ENCODE measurements around the gene HSPB8.

The HSPB8 gene

DNA sequence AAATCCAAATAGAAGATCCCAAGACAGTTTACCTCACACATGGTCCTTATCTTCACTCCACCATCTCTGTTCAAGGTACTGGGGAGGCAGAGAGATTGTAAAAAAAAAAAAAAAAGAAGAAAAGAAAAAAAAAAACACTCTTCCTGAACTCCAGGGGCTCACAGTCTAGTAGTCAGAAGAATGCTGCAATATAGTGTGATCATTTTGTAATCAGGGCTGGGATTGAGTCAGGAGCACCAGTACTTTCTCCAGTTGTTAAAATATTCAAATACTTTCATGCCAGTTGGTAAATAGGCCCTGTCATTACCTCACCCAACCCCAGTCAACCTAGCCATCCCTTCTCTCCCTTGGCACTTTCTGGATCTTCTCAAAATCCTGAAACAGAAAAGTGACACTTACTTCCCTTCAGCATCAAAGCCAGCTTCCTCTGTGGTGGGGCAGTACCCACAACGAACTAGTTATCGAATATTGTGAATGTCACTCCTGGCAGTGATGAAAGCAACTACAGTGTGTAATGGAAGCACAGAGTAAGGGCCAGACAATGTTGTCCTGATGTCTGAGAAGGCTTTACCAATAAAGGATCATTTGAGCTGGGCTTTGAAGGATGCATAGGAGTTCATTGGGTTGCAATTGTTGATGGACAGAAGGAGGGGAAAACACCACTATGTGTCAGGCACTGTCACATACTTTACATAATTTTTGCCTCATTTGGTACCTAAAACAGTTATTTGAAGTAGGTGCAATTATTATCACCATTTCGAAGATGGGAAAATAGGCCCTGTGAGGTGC lies 44.3 kb upstream of the HSPB8 start:
- no peak overlapping the region for H2BK12ac ChIP-seq (ENCODE audit: low read length in 2 of 2)
- H4K91ac ChIP-seq (ENCODE audit: low read length), result no peak overlapping the region
- no peak overlapping the region for H3K14ac ChIP-seq (ENCODE audit: low read length in 2 of 2)
- H3K4ac ChIP-seq (ENCODE audit: low read depth in 1 of 2, low read length in 2 of 2), result no peak overlapping the region
- H2BK120ac ChIP-seq (ENCODE audit: low read depth, low read length), result no peak overlapping the region
- no peaks in the 10 kb centered on the region for H3K27me3 ChIP-seq (ENCODE audit: control insufficient read depth in 1 of 2, insufficient read depth in 1 of 2, low read length in 2 of 2)
- H3K79me1 ChIP-seq (replicated peaks; ENCODE audit: low read length, poor library complexity, severe bottlenecking), result no peaks in the 10 kb centered on the region
- WGBS, result 71% methylated on average over 3 of the region's 3 CpGs
- no peak overlapping the region for H4K8ac ChIP-seq (ENCODE audit: low read length)
- H3K9me3 ChIP-seq (ENCODE audit: control insufficient read depth, low read length), result peaks cover 27% of the 10 kb centered on the region
- no peak overlapping the region for H3K27ac ChIP-seq (ENCODE audit: low read length, poor library complexity, severe bottlenecking)
- no peak overlapping the region for H3K4me2 ChIP-seq (ENCODE audit: low read length, poor library complexity, severe bottlenecking)
- no peak overlapping the region for H3K9ac ChIP-seq (ENCODE audit: low read length)
- H3K23ac ChIP-seq (ENCODE audit: low read length in 2 of 2), result no peak overlapping the region
- no peak overlapping the region for H2BK15ac ChIP-seq (ENCODE audit: low read depth, poor library complexity, severe bottlenecking)
- H2AK5ac ChIP-seq (ENCODE audit: low read length, severe bottlenecking), result no peak overlapping the region
- no peak overlapping the region for H3K18ac ChIP-seq (ENCODE audit: low read depth in 1 of 2, low read length in 2 of 2)
- H3K36me3 ChIP-seq (ENCODE audit: control insufficient read depth in 1 of 2, insufficient read depth in 2 of 2, low read depth in 1 of 2, low read length in 2 of 2), result no peaks in the 10 kb centered on the region
- H3K4me3 ChIP-seq (ENCODE audit: insufficient read depth in 1 of 2, low read depth in 1 of 2, low read length in 2 of 2), result no peak overlapping the region
- H2BK5ac ChIP-seq (ENCODE audit: low read depth, low read length, poor library complexity, severe bottlenecking), result no peak overlapping the region
- no peak overlapping the region for H2AFZ ChIP-seq (ENCODE audit: low read depth, low read length)
- DNase-seq, result no peak
- H3K4me1 ChIP-seq (ENCODE audit: control insufficient read depth, insufficient read depth, low read depth, low read length), result no peaks in the 10 kb centered on the region

DNA sequence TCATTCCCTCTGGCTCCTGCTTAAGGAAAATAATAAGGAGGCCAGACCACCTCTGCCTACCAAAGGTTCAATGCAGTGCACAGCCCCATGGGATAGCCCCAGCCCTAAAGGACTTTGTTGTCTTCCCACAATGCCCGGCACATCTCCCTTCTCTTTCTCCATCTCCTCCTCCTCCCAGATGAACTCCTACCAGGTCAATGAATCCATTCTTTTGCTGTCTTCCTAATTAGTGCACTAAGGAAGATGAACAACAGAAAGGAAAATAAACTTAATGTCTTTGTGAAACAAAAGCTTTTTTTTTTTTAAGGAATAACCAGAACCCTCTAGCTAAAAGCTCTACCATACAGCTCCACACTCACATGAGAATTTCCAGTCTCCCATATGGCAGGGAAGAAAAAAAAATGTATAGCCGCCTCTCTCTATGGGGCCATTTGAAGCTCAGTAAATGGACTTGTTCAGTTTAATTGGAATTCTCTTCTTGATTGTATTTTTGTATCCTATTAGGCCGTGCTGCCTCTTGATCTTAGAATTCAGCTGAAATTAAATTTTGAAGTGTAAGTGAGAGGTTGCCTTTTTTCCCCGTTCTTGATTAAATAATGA lies 41.8 kb upstream of the HSPB8 start:
- Histone ChIP-seq H3K9ac (ENCODE audit: low read length) (no peak overlapping the region), H2AFZ (ENCODE audit: low read depth, low read length) (no peak overlapping the region), H3K4me3 (ENCODE audit: insufficient read depth in 1 of 2, low read depth in 1 of 2, low read length in 2 of 2) (no peak overlapping the region), H3K27me3 (ENCODE audit: control insufficient read depth in 1 of 2, insufficient read depth in 1 of 2, low read length in 2 of 2) (no peaks in the 10 kb centered on the region), H2BK120ac (ENCODE audit: low read depth, low read length) (no peak overlapping the region), H4K91ac (ENCODE audit: low read length) (no peak overlapping the region), H2BK15ac (ENCODE audit: low read depth, poor library complexity, severe bottlenecking) (no peak overlapping the region), H3K14ac (ENCODE audit: low read length in 2 of 2) (no peak overlapping the region), H3K4me2 (ENCODE audit: low read length, poor library complexity, severe bottlenecking) (no peak overlapping the region), H3K9me3 (ENCODE audit: control insufficient read depth, low read length) (peaks cover 19% of the 10 kb centered on the region), H2BK5ac (ENCODE audit: low read depth, low read length, poor library complexity, severe bottlenecking) (no peak overlapping the region), H3K4ac (ENCODE audit: low read depth in 1 of 2, low read length in 2 of 2) (no peak overlapping the region), H2BK12ac (ENCODE audit: low read length in 2 of 2) (no peak overlapping the region), H2AK5ac (ENCODE audit: low read length, severe bottlenecking) (no peak overlapping the region), H3K18ac (ENCODE audit: low read depth in 1 of 2, low read length in 2 of 2) (no peak overlapping the region), H3K23ac (ENCODE audit: low read length in 2 of 2) (no peak overlapping the region), H3K79me1 (replicated peaks; ENCODE audit: low read length, poor library complexity, severe bottlenecking) (no peaks in the 10 kb centered on the region), H3K36me3 (ENCODE audit: control insufficient read depth in 1 of 2, insufficient read depth in 2 of 2, low read depth in 1 of 2, low read length in 2 of 2) (no peaks in the 10 kb centered on the region), H4K8ac (ENCODE audit: low read length) (no peak overlapping the region), H3K4me1 (ENCODE audit: control insufficient read depth, insufficient read depth, low read depth, low read length) (no peaks in the 10 kb centered on the region), H3K27ac (ENCODE audit: low read length, poor library complexity, severe bottlenecking) (no peak overlapping the region)
- no peak for DNase-seq
- 72% methylated on average over 3 of the region's 4 CpGs for WGBS

DNA sequence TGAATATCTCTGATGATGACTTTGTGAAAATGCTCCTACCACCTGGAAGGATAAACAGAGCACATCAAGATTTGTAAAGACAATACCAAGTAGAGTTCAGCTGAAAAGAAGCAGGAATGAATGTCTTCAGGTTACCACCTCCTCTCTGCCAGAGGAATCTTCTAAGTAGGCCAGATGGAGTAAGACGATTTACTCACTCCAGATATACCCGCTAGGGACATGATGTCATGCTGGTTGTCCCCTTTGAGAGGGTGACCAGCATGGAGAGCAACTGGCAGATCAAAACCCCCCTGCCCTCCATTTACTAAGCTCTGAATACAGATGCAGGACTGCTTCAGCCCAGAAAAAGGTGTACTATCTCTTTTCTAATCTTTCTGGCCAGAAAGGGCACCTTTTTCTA lies 39.3 kb upstream of the HSPB8 start:
- Histone ChIP-seq H3K9me3 (ENCODE audit: control insufficient read depth, low read length) (peaks cover 3% of the 10 kb centered on the region), H4K91ac (ENCODE audit: low read length) (no peak overlapping the region), H3K36me3 (ENCODE audit: control insufficient read depth in 1 of 2, insufficient read depth in 2 of 2, low read depth in 1 of 2, low read length in 2 of 2) (no peaks in the 10 kb centered on the region), H3K4me1 (ENCODE audit: control insufficient read depth, insufficient read depth, low read depth, low read length) (no peaks in the 10 kb centered on the region), H3K14ac (ENCODE audit: low read length in 2 of 2) (no peak overlapping the region), H3K9ac (ENCODE audit: low read length) (no peak overlapping the region), H2AFZ (ENCODE audit: low read depth, low read length) (no peak overlapping the region), H3K4ac (ENCODE audit: low read depth in 1 of 2, low read length in 2 of 2) (no peak overlapping the region), H3K4me3 (ENCODE audit: insufficient read depth in 1 of 2, low read depth in 1 of 2, low read length in 2 of 2) (no peak overlapping the region), H3K18ac (ENCODE audit: low read depth in 1 of 2, low read length in 2 of 2) (no peak overlapping the region), H2AK5ac (ENCODE audit: low read length, severe bottlenecking) (no peak overlapping the region), H3K27ac (ENCODE audit: low read length, poor library complexity, severe bottlenecking) (no peak overlapping the region), H3K4me2 (ENCODE audit: low read length, poor library complexity, severe bottlenecking) (no peak overlapping the region), H3K23ac (ENCODE audit: low read length in 2 of 2) (no peak overlapping the region), H3K79me1 (replicated peaks; ENCODE audit: low read length, poor library complexity, severe bottlenecking) (no peaks in the 10 kb centered on the region), H4K8ac (ENCODE audit: low read length) (no peak overlapping the region), H2BK15ac (ENCODE audit: low read depth, poor library complexity, severe bottlenecking) (no peak overlapping the region), H2BK5ac (ENCODE audit: low read depth, low read length, poor library complexity, severe bottlenecking) (no peak overlapping the region), H2BK12ac (ENCODE audit: low read length in 2 of 2) (no peak overlapping the region), H2BK120ac (ENCODE audit: low read depth, low read length) (no peak overlapping the region), H3K27me3 (ENCODE audit: control insufficient read depth in 1 of 2, insufficient read depth in 1 of 2, low read length in 2 of 2) (no peaks in the 10 kb centered on the region)
- 81% methylated on average over 2 of the region's 2 CpGs for WGBS
- DNase-seq, result no peak

DNA sequence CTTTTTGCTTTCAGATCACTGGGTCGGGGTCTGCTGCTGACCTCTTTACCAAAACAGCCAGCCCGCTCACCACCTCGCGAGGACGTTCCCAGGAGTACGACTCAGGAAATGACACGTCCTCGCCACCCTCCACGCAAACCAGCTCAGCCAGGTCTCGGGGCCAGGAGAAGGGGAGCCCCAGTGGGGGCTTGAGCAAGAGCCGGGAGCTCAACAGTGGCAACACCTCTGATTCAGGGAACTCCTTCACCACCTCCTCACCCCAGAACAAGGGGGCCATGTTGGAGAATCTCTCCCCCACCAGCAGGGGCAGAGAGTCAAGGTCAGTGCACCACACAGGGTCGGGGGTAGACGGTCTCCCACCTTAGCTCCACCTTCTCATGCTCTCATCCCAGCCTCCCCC lies 33.4 kb upstream of the HSPB8 start:
- no peaks in the 10 kb centered on the region for H3K36me3 ChIP-seq (ENCODE audit: control insufficient read depth in 1 of 2, insufficient read depth in 2 of 2, low read depth in 1 of 2, low read length in 2 of 2)
- no peak overlapping the region for H3K27ac ChIP-seq (ENCODE audit: low read length, poor library complexity, severe bottlenecking)
- 61% methylated on average over 11 of the region's 13 CpGs for WGBS
- no peak overlapping the region for H4K91ac ChIP-seq (ENCODE audit: low read length)
- DNase-seq, result no peak
- H3K9ac ChIP-seq (ENCODE audit: low read length), result no peak overlapping the region
- no peak overlapping the region for H2BK12ac ChIP-seq (ENCODE audit: low read length in 2 of 2)
- no peak overlapping the region for H3K4ac ChIP-seq (ENCODE audit: low read depth in 1 of 2, low read length in 2 of 2)
- no peaks in the 10 kb centered on the region for H3K9me3 ChIP-seq (ENCODE audit: control insufficient read depth, low read length)
- no peak overlapping the region for H3K23ac ChIP-seq (ENCODE audit: low read length in 2 of 2)
- H2BK15ac ChIP-seq (ENCODE audit: low read depth, poor library complexity, severe bottlenecking), result no peak overlapping the region
- no peak overlapping the region for H2BK5ac ChIP-seq (ENCODE audit: low read depth, low read length, poor library complexity, severe bottlenecking)
- H2AK5ac ChIP-seq (ENCODE audit: low read length, severe bottlenecking), result no peak overlapping the region
- no peak overlapping the region for H3K14ac ChIP-seq (ENCODE audit: low read length in 2 of 2)
- H3K4me3 ChIP-seq (ENCODE audit: insufficient read depth in 1 of 2, low read depth in 1 of 2, low read length in 2 of 2), result no peak overlapping the region
- H3K4me1 ChIP-seq (ENCODE audit: control insufficient read depth, insufficient read depth, low read depth, low read length), result no peaks in the 10 kb centered on the region
- H2AFZ ChIP-seq (ENCODE audit: low read depth, low read length), result no peak overlapping the region
- no peak overlapping the region for H4K8ac ChIP-seq (ENCODE audit: low read length)
- no peak overlapping the region for H3K18ac ChIP-seq (ENCODE audit: low read depth in 1 of 2, low read length in 2 of 2)
- H3K79me1 ChIP-seq (replicated peaks; ENCODE audit: low read length, poor library complexity, severe bottlenecking), result no peaks in the 10 kb centered on the region
- no peak overlapping the region for H3K4me2 ChIP-seq (ENCODE audit: low read length, poor library complexity, severe bottlenecking)
- no peak overlapping the region for H2BK120ac ChIP-seq (ENCODE audit: low read depth, low read length)
- H3K27me3 ChIP-seq (ENCODE audit: control insufficient read depth in 1 of 2, insufficient read depth in 1 of 2, low read length in 2 of 2), result peaks cover 0 to 6% of the 10 kb centered on the region in 2 experiments

Measured in mesenchymal stem cell (in vitro differentiated cells and primary cell).